IPS-11a (cell line): ENCODE results near the gene RPN1.

Experiments
- H3K4me3 ChIP-seq: one replicate; pipeline ENCODE4 v1.5.1; 2013; ENCODE audit warnings: low read depth, low read length, control low read depth

Gene RPN1

DNA sequence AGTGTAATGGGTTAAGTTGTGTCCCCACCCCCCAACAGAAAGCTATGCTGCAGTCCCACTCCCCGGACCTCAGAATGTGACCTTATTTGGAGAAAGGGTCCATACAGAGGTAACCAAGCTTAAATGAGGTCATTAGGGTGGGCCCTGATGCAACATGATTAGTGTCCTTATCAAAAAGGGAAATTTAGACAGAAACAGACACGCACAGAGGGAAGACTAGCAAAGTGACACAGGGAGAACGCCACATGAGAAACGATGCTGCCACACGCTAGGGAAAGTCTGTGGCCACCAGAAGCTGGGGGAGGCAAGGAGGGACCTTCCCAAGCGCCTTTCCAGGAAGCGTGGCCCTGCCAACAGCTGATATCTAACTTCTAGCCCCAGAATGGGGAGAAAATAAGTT lies 65.4 kb downstream of the RPN1 start:
- H3K4me3 ChIP-seq = no peak overlapping the region

DNA sequence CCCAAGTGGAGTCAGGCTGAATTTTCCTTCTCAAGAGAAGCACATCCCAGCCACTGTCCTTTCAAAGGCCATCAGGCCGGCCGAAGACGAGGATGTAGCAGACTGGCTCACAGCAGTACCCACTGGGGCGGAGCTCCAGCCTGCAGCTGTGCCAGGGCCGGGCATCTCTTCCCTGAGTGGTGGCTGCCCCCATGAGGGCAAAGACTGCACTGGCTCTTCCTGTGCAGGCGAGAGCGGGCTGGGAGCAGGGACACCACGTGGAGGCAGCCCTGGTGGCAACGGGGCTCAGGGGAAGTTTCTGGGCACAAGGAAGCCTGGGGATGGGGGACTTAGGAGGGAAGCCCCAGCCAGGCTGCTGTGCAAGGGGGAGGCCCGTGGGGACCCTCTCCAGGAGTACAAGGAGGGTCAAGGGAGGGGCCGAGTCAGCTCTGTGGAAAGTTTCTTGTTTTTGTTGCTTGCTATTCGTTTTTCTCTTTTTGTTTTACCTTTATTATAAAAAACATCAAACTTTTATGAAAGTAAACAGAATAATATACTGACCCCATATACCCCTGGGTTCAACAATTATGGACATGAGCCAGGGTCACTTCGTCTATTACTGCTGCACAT lies 66.1 kb downstream of the RPN1 start:
- no peak overlapping the region for H3K4me3 ChIP-seq

DNA sequence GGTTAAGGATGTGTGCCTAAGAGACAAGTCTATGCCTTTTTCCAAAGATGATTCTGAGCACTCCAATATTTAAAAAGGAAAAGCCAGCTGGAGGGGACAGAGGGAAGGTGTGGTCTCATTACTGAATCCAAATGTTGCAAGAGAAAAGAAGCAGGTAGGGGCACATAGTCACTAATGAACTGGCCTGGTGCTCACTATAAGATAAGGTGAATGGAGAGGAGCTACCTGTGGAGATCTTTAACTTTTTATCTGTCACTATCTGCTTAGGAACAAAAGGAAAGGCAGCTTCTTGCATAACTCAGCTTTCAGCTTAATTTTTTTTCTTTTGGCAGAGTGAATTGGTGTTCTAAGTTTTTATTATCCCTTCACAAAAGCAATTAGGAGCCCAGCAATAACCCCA lies 69.1 kb downstream of the RPN1 start:
- H3K4me3 ChIP-seq = no peak overlapping the region

DNA sequence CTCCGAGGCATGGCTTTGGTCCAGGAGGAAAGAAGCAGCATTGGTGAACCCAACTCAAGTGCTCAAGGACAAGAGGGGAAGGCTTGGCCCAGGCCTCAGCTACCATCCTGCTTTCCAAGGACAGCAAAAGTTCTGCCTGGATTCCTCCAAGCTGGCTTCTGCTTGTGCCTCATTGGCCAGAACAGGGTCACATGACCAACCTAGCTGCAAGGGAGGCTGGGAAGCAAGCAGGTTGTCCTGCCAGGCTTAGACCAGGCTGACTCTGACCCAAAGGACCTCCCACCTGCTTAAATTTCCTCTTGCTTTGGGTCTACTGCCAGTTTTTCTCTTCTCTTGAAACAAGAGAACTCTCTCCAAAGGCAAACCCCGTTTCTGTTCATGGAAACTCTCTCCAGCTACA lies 70.7 kb downstream of the RPN1 start:
- H3K4me3 ChIP-seq = no peak overlapping the region

DNA sequence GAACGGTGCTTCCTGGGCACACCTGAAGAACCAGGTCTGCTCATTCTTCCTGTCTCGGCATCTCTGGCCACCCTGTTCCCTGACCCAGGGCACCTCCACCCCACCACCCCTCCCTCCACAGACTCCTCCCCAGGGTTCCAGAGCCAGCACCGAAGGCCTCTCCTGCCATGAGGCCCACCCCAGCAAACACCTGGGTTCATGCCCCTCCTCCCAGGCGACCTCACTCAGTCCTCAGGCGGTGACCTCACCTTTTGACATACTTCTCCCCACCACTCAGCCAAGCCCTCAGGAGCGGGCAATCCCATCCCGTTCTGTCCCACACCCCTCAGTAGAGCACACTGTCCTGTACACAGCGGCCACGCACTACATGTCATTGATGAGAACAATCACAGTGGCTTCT lies 72.3 kb downstream of the RPN1 start:
- no peak overlapping the region for H3K4me3 ChIP-seq

DNA sequence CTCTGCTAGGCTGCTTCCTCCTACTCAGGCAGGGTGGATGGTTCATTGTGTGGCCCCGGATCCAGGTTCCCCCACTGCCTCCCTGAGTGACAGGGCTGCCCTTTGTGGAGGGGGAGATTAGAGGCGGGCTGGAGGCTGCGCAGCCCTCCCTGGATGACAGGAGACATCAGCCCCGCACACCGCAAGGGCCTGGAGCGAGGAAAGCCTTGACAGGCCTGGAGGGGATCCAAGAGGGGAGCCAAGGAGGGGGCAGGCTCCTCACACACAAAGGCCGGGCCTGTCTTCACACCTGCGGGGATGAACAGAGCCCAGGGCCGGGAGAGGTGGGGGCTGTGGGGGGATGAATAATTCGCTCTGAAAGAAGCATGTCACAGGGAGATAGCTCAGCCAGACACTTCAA lies 72.9 kb downstream of the RPN1 start:
- H3K4me3 ChIP-seq = no peak overlapping the region

DNA sequence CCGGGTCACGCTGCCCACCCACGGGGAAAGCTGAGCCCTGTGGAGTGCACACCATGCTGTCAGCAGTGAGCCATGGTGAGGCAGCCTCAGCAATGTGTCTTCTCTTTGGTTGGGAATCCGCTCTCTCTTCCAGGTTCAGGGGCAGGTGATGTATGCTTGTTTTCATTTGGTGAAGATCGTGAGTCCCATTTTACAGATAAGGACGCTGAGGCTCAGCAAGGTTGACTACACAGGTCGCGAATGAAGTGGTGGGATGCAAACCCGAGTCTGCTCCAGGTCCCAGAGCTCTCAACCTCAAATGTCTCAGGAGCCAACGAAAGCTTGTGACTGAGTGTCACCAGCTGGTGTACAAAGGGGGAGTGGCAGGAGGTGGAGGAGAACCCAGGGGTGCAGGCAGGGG lies 74.3 kb downstream of the RPN1 start:
- H3K4me3 ChIP-seq = no peak overlapping the region

DNA sequence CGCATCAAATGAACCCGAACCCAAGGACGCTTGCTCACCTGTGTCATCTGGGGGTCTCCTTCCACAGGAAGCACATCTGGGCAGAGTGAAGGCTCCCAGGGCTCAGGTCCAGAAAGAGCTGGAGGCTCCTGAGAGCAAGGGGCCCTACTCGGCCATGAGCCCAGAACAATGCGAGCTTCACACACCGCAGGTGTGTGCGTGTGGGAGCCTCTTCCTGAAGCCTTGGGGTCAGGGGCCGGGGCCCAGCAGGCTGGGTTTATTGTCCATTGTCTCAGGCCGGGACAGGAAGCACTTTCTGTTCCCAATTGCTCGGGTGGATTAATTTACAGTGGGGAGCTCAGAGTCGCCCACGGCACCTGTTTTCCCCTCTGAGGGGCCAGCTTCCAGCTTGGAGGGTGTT lies 74.8 kb downstream of the RPN1 start:
- H3K4me3 ChIP-seq = no peak overlapping the region

DNA sequence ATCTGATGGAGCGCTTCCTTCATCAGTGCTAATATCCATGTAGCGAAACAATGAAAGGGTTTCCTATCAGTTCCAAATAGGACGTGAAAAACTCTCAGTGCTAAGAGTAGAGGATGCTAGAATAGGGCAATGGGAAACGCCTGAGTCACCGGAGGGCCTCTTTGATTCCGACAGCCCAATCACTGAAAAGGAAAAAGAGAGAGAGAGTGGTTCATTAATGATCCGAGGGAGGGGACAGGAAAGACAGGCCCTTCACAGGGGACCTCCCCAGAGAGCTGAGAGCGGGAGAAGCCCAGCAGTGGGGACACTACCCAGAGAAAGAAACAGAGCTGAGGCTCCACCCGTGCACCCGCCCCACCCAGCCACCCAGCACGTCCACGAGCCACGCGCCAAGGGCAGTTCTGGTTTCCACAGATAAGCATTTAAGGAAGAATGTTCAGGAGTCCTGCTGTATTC lies 76.9 kb downstream of the RPN1 start:
- no peak overlapping the region for H3K4me3 ChIP-seq

DNA sequence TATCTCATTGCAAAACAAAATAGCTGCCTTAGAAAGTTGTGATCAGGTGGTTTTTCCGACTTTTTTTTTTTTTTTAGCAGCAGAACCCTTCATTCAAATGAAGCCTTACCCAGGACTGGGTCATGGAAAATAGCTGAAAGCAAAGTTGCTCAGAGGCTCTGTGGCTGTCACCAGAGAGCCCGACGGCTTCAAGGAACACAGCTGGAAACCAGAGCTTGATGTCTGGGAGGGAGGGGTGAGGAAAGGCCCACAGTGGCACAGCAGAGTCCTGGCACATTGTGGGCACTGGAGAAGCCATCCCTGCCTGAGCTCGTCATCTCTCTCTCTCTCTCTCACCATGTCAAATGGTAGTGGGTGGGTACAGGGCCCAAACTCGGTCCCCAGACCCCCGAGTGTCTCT lies 77.5 kb downstream of the RPN1 start:
- no peak overlapping the region for H3K4me3 ChIP-seq

DNA sequence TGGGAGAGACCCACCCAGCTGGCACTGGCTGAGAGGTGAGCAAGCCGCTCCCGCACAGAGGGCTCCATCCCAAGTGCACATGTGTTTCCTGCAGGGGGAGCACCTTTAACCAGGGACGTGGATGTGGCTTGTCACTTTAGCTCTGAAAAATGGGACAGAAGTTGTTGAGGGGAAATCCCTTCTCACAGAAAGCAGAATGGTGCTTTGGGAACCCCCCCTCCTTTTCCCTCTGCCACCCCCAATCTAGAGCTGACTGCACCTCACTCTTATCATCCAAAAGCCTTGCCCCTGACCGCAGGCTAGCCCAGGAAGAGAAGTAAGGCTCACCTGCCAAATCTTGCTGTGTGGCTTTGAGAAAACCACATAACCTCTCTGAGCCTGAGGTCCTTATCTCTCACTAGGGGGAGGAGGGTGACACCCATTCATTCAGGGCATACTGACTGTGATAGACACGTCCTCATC lies 77.9 kb downstream of the RPN1 start:
- no peak overlapping the region for H3K4me3 ChIP-seq

DNA sequence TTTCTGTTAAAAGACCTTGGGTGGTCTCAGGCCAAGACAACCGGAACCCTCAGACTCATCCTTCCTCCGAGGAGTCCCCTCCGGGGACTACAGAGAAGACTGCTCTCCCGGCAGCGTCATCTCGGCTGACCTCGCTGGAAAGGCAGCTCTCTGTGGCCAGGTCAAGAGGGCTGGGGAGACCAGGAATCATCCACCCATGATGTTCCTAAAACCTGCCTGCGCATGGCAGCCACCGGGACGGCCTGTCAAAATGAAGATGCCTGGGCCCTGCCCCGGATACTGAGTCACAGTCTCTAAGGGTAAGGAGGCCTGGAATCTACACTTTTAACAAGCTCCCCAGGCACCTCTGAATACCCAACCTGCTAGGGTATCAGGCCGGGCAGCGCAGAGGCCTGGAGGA lies 78.6 kb downstream of the RPN1 start:
- no peak overlapping the region for H3K4me3 ChIP-seq
